HEK293 (cell line): Measurements from ENCODE around the gene LYSMD2.

Experiments
- BCL11A ChIP-seq: fragments of 450-650 bp; formaldehyde crosslinking; IDR thresholded peaks from 2 replicates; pipeline ENCODE4 v1.5.1; 2016; ENCODE audit warnings: low read depth, missing biosample characterization, missing genetic modification characterization
- ELK4 ChIP-seq: IDR thresholded peaks from 2 replicates; pipeline ENCODE4 v1.6.1; 2011; ENCODE audit warnings: mild to moderate bottlenecking, low read depth, low read length, borderline replicate concordance
- FEZF1 ChIP-seq: fragments of 450-650 bp; formaldehyde crosslinking; IDR thresholded peaks from 2 replicates; pipeline ENCODE4 v1.5.1; 2016; ENCODE audit warnings: missing biosample characterization, missing genetic modification characterization
- GLIS2 ChIP-seq: fragments of 450-650 bp; formaldehyde crosslinking; IDR thresholded peaks from 2 replicates; pipeline ENCODE4 v1.5.1; 2016; ENCODE audit warnings: missing biosample characterization, missing genetic modification characterization
- OVOL3 ChIP-seq: fragments of 450-650 bp; formaldehyde crosslinking; IDR thresholded peaks from 2 replicates; pipeline ENCODE4 v1.5.1; 2016; ENCODE audit warnings: missing biosample characterization, missing genetic modification characterization
- REPIN1 ChIP-seq: fragments of 450-650 bp; formaldehyde crosslinking; IDR thresholded peaks from 2 replicates; pipeline ENCODE4 v1.5.1; 2017; ENCODE audit warnings: missing biosample characterization, missing genetic modification characterization, low read depth
- SP2 ChIP-seq: fragments of 450-650 bp; formaldehyde crosslinking; IDR thresholded peaks from 2 replicates; pipeline ENCODE4 v1.5.1; 2016; ENCODE audit warnings: missing biosample characterization, missing genetic modification characterization
- SP7 ChIP-seq: fragments of 450-650 bp; formaldehyde crosslinking; IDR thresholded peaks from 2 replicates; pipeline ENCODE4 v1.5.1; 2016; ENCODE audit warnings: missing biosample characterization, missing genetic modification characterization
- ZIC2 ChIP-seq: fragments of 450-650 bp; formaldehyde crosslinking; IDR thresholded peaks from 2 replicates; pipeline ENCODE4 v1.5.1; 2016; ENCODE audit warnings: missing biosample characterization, missing genetic modification characterization
- ZNF114 ChIP-seq: fragments of 450-650 bp; formaldehyde crosslinking; IDR thresholded peaks from 2 replicates; pipeline ENCODE4 v1.5.0; 2017; ENCODE audit warnings: missing biosample characterization, missing genetic modification characterization
- ZNF132 ChIP-seq: fragments of 450-650 bp; formaldehyde crosslinking; IDR thresholded peaks from 2 replicates; pipeline ENCODE4 v1.5.1; 2017; ENCODE audit warnings: missing biosample characterization, missing genetic modification characterization, borderline replicate concordance
- ZNF239 ChIP-seq: fragments of 450-650 bp; formaldehyde crosslinking; IDR thresholded peaks from 2 replicates; pipeline ENCODE4 v1.5.1; 2016; ENCODE audit warnings: missing biosample characterization, missing genetic modification characterization
- ZNF24 ChIP-seq: fragments of 450-650 bp; formaldehyde crosslinking; IDR thresholded peaks from 2 replicates; pipeline ENCODE4 v1.5.1; 2016; ENCODE audit warnings: missing biosample characterization, missing genetic modification characterization
- ZNF248 ChIP-seq: fragments of 450-650 bp; formaldehyde crosslinking; IDR thresholded peaks from 2 replicates; pipeline ENCODE4 v1.5.1; 2017; ENCODE audit warnings: missing biosample characterization, missing genetic modification characterization
- ZNF266 ChIP-seq: fragments of 450-650 bp; formaldehyde crosslinking; IDR thresholded peaks from 2 replicates; pipeline ENCODE4 v1.5.1; 2016; ENCODE audit warnings: missing biosample characterization, missing genetic modification characterization, low read depth
- ZNF350 ChIP-seq: fragments of 450-650 bp; formaldehyde crosslinking; IDR thresholded peaks from 2 replicates; pipeline ENCODE4 v1.5.0; 2017; ENCODE audit warnings: missing biosample characterization, mild to moderate bottlenecking, missing genetic modification characterization
- ZNF366 ChIP-seq: fragments of 450-650 bp; formaldehyde crosslinking; conservative IDR thresholded peaks from 2 replicates; pipeline ENCODE4 v1.5.1; 2016; ENCODE audit warnings: missing biosample characterization, missing genetic modification characterization
- ZNF404 ChIP-seq: fragments of 450-650 bp; formaldehyde crosslinking; IDR thresholded peaks from 2 replicates; pipeline ENCODE4 v1.5.1; 2017; ENCODE audit warnings: missing biosample characterization, missing genetic modification characterization
- ZNF416 ChIP-seq: fragments of 450-650 bp; formaldehyde crosslinking; IDR thresholded peaks from 2 replicates; pipeline ENCODE4 v1.5.1; 2016; ENCODE audit warnings: missing biosample characterization, missing genetic modification characterization
- ZNF423 ChIP-seq: fragments of 450-650 bp; formaldehyde crosslinking; IDR thresholded peaks from 2 replicates; pipeline ENCODE4 v1.5.1; 2016; ENCODE audit warnings: missing biosample characterization, missing genetic modification characterization
- ZNF473 ChIP-seq: fragments of 450-650 bp; formaldehyde crosslinking; IDR thresholded peaks from 2 replicates; pipeline ENCODE4 v1.5.1; 2017; ENCODE audit warnings: missing biosample characterization, missing genetic modification characterization
- ZNF48 ChIP-seq: fragments of 450-650 bp; formaldehyde crosslinking; IDR thresholded peaks from 2 replicates; pipeline ENCODE4 v1.5.1; 2016; ENCODE audit warnings: missing biosample characterization, missing genetic modification characterization
- ZNF501 ChIP-seq: fragments of 450-650 bp; formaldehyde crosslinking; IDR thresholded peaks from 2 replicates; pipeline ENCODE4 v1.5.1; 2016; ENCODE audit warnings: missing biosample characterization, missing genetic modification characterization
- ZNF510 ChIP-seq: fragments of 450-650 bp; formaldehyde crosslinking; IDR thresholded peaks from 2 replicates; pipeline ENCODE4 v1.5.1; 2018; ENCODE audit warnings: mild to moderate bottlenecking, missing genetic modification characterization, missing biosample characterization; ENCODE audit not compliant: insufficient replicate concordance
- ZNF518A ChIP-seq: fragments of 450-650 bp; formaldehyde crosslinking; conservative IDR thresholded peaks from 2 replicates; pipeline ENCODE4 v1.5.1; 2016; ENCODE audit warnings: low read depth, missing biosample characterization, missing genetic modification characterization
- ZNF555 ChIP-seq: fragments of 450-650 bp; formaldehyde crosslinking; conservative IDR thresholded peaks from 2 replicates; pipeline ENCODE4 v1.5.1; 2017; ENCODE audit warnings: missing biosample characterization, mild to moderate bottlenecking, missing genetic modification characterization, inconsistent platforms
- ZNF561 ChIP-seq: fragments of 450-650 bp; IDR thresholded peaks from 2 replicates; pipeline ENCODE4 v1.5.1; 2018; ENCODE audit warnings: missing biosample characterization, missing genetic modification characterization, borderline replicate concordance
- ZNF571 ChIP-seq: fragments of 450-650 bp; formaldehyde crosslinking; IDR thresholded peaks from 2 replicates; pipeline ENCODE4 v1.5.0; 2017; ENCODE audit warnings: missing biosample characterization, missing genetic modification characterization
- ZNF596 ChIP-seq: fragments of 450-650 bp; IDR thresholded peaks from 2 replicates; pipeline ENCODE4 v1.5.0; 2018; ENCODE audit warnings: missing biosample characterization, mild to moderate bottlenecking, missing genetic modification characterization, moderate library complexity
- ZNF610 ChIP-seq: fragments of 450-650 bp; formaldehyde crosslinking; IDR thresholded peaks from 2 replicates; pipeline ENCODE4 v1.5.1; 2016; ENCODE audit warnings: missing biosample characterization, missing genetic modification characterization, borderline replicate concordance
- ZNF623 ChIP-seq: fragments of 450-650 bp; formaldehyde crosslinking; IDR thresholded peaks from 2 replicates; pipeline ENCODE4 v1.5.1; 2016; ENCODE audit warnings: missing biosample characterization, missing genetic modification characterization
- ZNF660 ChIP-seq: fragments of 450-650 bp; IDR thresholded peaks from 2 replicates; pipeline ENCODE4 v1.5.1; 2018; ENCODE audit warnings: missing biosample characterization, mild to moderate bottlenecking, missing genetic modification characterization
- ZNF664 ChIP-seq: fragments of 450-650 bp; formaldehyde crosslinking; IDR thresholded peaks from 2 replicates; pipeline ENCODE4 v1.5.1; 2016; ENCODE audit warnings: missing biosample characterization, missing genetic modification characterization
- ZNF747 ChIP-seq: fragments of 450-650 bp; formaldehyde crosslinking; IDR thresholded peaks from 2 replicates; pipeline ENCODE4 v1.5.1; 2016; ENCODE audit warnings: missing biosample characterization, missing genetic modification characterization
- ZNF768 ChIP-seq: fragments of 450-650 bp; formaldehyde crosslinking; IDR thresholded peaks from 2 replicates; pipeline ENCODE4 v1.5.1; 2018; ENCODE audit warnings: missing biosample characterization, mild to moderate bottlenecking, missing genetic modification characterization
- ZNF776 ChIP-seq: fragments of 450-650 bp; formaldehyde crosslinking; IDR thresholded peaks from 2 replicates; pipeline ENCODE4 v1.5.0; 2017; ENCODE audit warnings: missing biosample characterization, missing genetic modification characterization, borderline replicate concordance
- ZNF830 ChIP-seq: fragments of 450-650 bp; IDR thresholded peaks from 2 replicates; pipeline ENCODE4 v1.5.0; 2018; ENCODE audit warnings: missing biosample characterization, missing genetic modification characterization, low read depth, mild to moderate bottlenecking, moderate library complexity
- ZSCAN16 ChIP-seq: fragments of 450-650 bp; formaldehyde crosslinking; IDR thresholded peaks from 2 replicates; pipeline ENCODE4 v1.5.1; 2016; ENCODE audit warnings: missing biosample characterization, missing genetic modification characterization

The LYSMD2 gene

DNA sequence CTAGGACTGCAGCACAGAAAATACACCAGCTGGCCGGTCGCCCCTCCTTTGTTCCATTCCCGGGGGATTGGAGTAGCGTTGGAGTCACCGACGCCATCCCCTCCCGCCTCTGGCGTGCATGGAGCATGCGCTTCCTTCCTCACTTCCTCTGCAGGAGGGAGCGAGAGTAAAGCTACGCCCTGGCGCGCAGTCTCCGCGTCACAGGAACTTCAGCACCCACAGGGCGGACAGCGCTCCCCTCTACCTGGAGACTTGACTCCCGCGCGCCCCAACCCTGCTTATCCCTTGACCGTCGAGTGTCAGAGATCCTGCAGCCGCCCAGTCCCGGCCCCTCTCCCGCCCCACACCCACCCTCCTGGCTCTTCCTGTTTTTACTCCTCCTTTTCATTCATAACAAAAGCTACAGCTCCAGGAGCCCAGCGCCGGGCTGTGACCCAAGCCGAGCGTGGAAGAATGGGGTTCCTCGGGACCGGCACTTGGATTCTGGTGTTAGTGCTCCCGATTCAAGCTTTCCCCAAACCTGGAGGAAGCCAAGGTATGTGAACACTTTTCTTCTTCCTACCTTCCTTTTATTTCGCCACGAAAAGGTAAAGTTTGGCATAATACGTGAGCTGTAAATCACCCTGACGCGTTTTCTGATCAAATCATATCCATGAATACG is 56.0 kb downstream of the LYSMD2 start, which contains the start of gene SCG3 (continued):
- TF ChIP-seq ZNF518A (peak; percentile 59), ZNF623 (tag by site-specific recombination) (no peak), ZNF473 (tag by site-specific recombination) (no peak), BCL11A (tag by site-specific recombination) (no peak), ZNF404 (tag by site-specific recombination) (no peak), ZNF555 (no peak), OVOL3 (tag by site-specific recombination) (no peak), SP7 (tag by site-specific recombination) (0 out of 2 replicates have a peak, but pooled peaks have one; percentile 21), ZNF571 (tag by site-specific recombination) (no peak), ZNF350 (tag by site-specific recombination) (no peak), ZNF747 (tag by site-specific recombination) (no peak), ZNF596 (tag by site-specific recombination) (no peak), ELK4 (no peak), ZNF423 (tag by site-specific recombination) (no peak), ZNF610 (tag by site-specific recombination) (no peak), ZNF501 (tag by site-specific recombination) (no peak), ZNF48 (tag by site-specific recombination) (no peak), ZNF416 (tag by site-specific recombination) (no peak), ZNF776 (tag by site-specific recombination) (no peak), ZSCAN16 (tag by site-specific recombination) (no peak), FEZF1 (tag by site-specific recombination) (no peak), ZNF510 (tag by site-specific recombination) (no peak), ZIC2 (tag by site-specific recombination) (peak; percentile 15; the same call in 1 of the 2 replicates), ZNF248 (no peak), ZNF132 (tag by site-specific recombination) (no peak), GLIS2 (tag by site-specific recombination) (peak; percentile 53; the same call in 1 of the 2 replicates), ZNF664 (tag by site-specific recombination) (no peak), ZNF366 (tag by site-specific recombination) (peak; percentile 66), ZNF660 (tag by site-specific recombination) (no peak; the same call in 1 of the 2 replicates), ZNF768 (no peak), ZNF114 (tag by site-specific recombination) (no peak), ZNF24 (tag by site-specific recombination) (no peak), SP2 (peak; percentile 68), ZNF830 (no peak), ZNF239 (tag by site-specific recombination) (no peak), ZNF561 (tag by site-specific recombination) (no peak), ZNF266 (no peak), REPIN1 (tag by site-specific recombination) (no peak)
